Fibroblast of lung (primary cell): ENCODE data around the gene GIGYF2.

Experiments
- EZH2 ChIP-seq: IDR thresholded peaks from 2 replicates; pipeline ENCODE4 v1.5.1; 2012; ENCODE audit warnings: low read length, control low read depth, mild to moderate bottlenecking; ENCODE audit errors: missing control alignments
- TF ChIP-seq, protein P1 (sequence below), 2 donors: IDR thresholded peaks in 1 of 2; conservative IDR thresholded peaks in 1 of 2; 1 replicate in 1 of 2; 2 replicates in 1 of 2; pipeline ENCODE4 v1.5.1; 2011 to 2012; ENCODE audit warnings: low read length in 2 of 2, control low read depth in 1 of 2, inconsistent platforms in 1 of 2, low read depth in 1 of 2, mild to moderate bottlenecking in 1 of 2

- TF ChIP-seq, protein P1, sequence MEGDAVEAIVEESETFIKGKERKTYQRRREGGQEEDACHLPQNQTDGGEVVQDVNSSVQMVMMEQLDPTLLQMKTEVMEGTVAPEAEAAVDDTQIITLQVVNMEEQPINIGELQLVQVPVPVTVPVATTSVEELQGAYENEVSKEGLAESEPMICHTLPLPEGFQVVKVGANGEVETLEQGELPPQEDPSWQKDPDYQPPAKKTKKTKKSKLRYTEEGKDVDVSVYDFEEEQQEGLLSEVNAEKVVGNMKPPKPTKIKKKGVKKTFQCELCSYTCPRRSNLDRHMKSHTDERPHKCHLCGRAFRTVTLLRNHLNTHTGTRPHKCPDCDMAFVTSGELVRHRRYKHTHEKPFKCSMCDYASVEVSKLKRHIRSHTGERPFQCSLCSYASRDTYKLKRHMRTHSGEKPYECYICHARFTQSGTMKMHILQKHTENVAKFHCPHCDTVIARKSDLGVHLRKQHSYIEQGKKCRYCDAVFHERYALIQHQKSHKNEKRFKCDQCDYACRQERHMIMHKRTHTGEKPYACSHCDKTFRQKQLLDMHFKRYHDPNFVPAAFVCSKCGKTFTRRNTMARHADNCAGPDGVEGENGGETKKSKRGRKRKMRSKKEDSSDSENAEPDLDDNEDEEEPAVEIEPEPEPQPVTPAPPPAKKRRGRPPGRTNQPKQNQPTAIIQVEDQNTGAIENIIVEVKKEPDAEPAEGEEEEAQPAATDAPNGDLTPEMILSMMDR (conservative IDR thresholded peaks at IDR 0.05 in 1 of 2, IDR thresholded peaks at IDR 0.05 in 1 of 2; ENCODE audit: low read depth in 1 of 2, low read length in 2 of 2) = no peak
- TF ChIP-seq EZH2 = no peak
Observed at GRCh38 chr2:232666051-232666805, 30.9 kb upstream of the GIGYF2 start.
